Left ventricle myocardium inferior (tissue), 1 donor: ENCODE results near the gene NEURL1B. TPM values are rescaled to one million over a fixed set of nuclear protein-coding genes. Genes with fewer than 3 reads are reported as not detected.
A peak's percentile ranks its signal among the peaks of the same experiment; 100 is the strongest.

Experiments used
- DNase-seq: peaks from one replicate; pipeline ENCODE4 v3.0.0-alpha.2; 2020
- H3K27ac ChIP-seq: fragments of 200-600 bp; replicated peaks from 2 replicates; pipeline ENCODE4 v1.8.0; 2021
- H3K27me3 ChIP-seq: fragments of 200-600 bp; 2 replicates; pipeline ENCODE4 v1.8.0; 2021; ENCODE audit warnings: low read depth
- H3K36me3 ChIP-seq: fragments of 200-600 bp; 2 replicates; pipeline ENCODE4 v1.8.0; 2021
- H3K4me1 ChIP-seq: fragments of 200-600 bp; 2 replicates; pipeline ENCODE4 v1.8.0; 2021
- H3K4me3 ChIP-seq: fragments of 200-600 bp; 2 replicates; pipeline ENCODE4 v1.8.0; 2021; ENCODE audit warnings: mild to moderate bottlenecking, moderate library complexity
- H3K9me3 ChIP-seq: fragments of 200-600 bp; replicated peaks from 2 replicates; pipeline ENCODE4 v1.8.0; 2021
- CTCF ChIP-seq: fragments of 200-600 bp; IDR thresholded peaks from 2 replicates; pipeline ENCODE4 v1.8.0; 2021; ENCODE audit warnings: antibody characterized with exemption, mild to moderate bottlenecking, borderline replicate concordance
- intact Hi-C: fragments of 100-400 bp; cut with micrococcal nuclease; formaldehyde crosslinking; loops from one replicate; pipeline ENCODE4 v1.11.0; 2022
- total RNA-seq: library from RNA; stranded (reverse); fragmentation: NEBNext Ultra II Directional; extraction: Animal tissue kit (Norgen Biotek cat#: 25700); gene quantifications from one replicate; pipeline ENCODE4 v1.2.1, GENCODE V29; 2021
- donor health status: DM: no; HTN: yes; CAD: no; lungs with severe emphysema.

Gene NEURL1B
- total RNA-seq, 1 donor from 2014 or later, result 24.0 TPM

DNA sequence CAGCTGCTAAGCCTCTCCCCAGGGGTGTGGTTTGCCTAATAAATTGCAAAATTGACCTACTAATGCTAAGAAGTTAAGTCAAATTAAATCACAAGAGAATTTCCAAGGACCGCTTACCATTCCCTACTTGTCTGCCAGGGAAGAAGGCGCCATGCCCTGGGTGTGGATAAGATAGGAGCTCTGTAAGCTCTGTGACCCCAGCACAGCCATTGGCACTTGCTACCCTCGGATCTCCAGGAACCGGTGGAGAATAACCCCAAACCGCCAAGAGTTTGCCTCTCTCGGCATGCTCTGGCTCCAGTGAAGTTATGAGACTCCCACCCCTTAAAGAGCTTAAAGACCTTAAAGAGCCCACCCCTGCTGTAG lies 58.9 kb downstream of the NEURL1B start:
- intact Hi-C loops, result loop anchor here (5.0 to 10.0 kb wide), 2 partner anchors 55 to 223 kb away; partner anchors contain the start of gene NEURL1B
- no peak for TF ChIP-seq CTCF
- Histone ChIP-seq H3K36me3 (no peaks in the 10 kb centered on the region), H3K9me3 (no peaks in the 10 kb centered on the region), H3K27ac (peak overlapping the region; percentile 71), H3K4me1 (peaks cover 50% of the 10 kb centered on the region), H3K4me3 (peak overlapping the region; percentile 47), H3K27me3 (no peaks in the 10 kb centered on the region)
- DNase-seq, result no peak

GRCh38 chr5:172700365-172701290 lies 59.6 kb downstream of the NEURL1B start:
- Histone ChIP-seq H3K36me3 (no peaks in the 10 kb centered on the region), H3K4me1 (peaks cover 44% of the 10 kb centered on the region), H3K27ac (peak overlapping the region; percentile 71), H3K9me3 (no peaks in the 10 kb centered on the region), H3K27me3 (no peaks in the 10 kb centered on the region), H3K4me3 (peak overlapping the region; percentile 47)
- no peak for TF ChIP-seq CTCF
- DNase-seq, result no peak
- intact Hi-C loops, result no loop called here

GRCh38 chr5:172701291-172701656 lies 60.2 kb downstream of the NEURL1B start:
- no peaks in the 10 kb centered on the region for H3K27me3 ChIP-seq

DNA sequence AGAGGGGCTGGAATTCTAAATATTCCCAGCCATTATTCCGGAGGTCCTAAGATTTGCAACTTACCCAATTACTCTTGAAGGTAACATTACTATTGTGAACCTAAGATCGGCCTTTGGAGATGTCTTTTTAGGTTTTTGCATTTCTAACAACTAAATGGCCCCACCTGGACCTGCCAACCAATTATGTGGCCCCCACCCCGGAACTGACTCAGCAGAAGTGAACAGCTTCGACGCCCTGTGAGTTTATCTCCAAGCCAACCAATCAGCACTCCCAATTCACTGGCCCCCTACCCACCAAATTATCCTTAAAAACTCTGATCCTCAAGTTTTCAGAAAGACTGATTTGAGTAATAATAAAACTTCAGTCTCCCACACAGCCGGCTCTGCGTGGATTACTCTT lies 62.9 kb downstream of the NEURL1B start:
- Histone ChIP-seq H3K9me3 (no peaks in the 10 kb centered on the region), H3K4me1 (peaks cover 22% of the 10 kb centered on the region), H3K27ac (no peak overlapping the region), H3K36me3 (no peaks in the 10 kb centered on the region), H3K4me3 (no peak overlapping the region), H3K27me3 (no peaks in the 10 kb centered on the region)
- no peak for TF ChIP-seq CTCF
- no peak for DNase-seq
- intact Hi-C loops, result no loop called here

More at GRCh38 chr5:172701291-172701656, 60.2 kb downstream of the NEURL1B start:
- intact Hi-C loops, result no loop called here
- no peak overlapping the region for H3K27ac ChIP-seq
- H3K4me1 ChIP-seq, result peaks cover 37% of the 10 kb centered on the region
- TF ChIP-seq CTCF, result no peak
- no peak overlapping the region for H3K4me3 ChIP-seq
- no peak for DNase-seq
- no peaks in the 10 kb centered on the region for H3K36me3 ChIP-seq
- no peaks in the 10 kb centered on the region for H3K9me3 ChIP-seq

- peaks cover 7% of the 10 kb centered on the region for H3K4me1 ChIP-seq
- DNase-seq, result no peak
- no peaks in the 10 kb centered on the region for H3K36me3 ChIP-seq
- H3K27me3 ChIP-seq, result no peaks in the 10 kb centered on the region
- H3K27ac ChIP-seq, result no peak overlapping the region
- no peak overlapping the region for H3K4me3 ChIP-seq
- TF ChIP-seq CTCF, result no peak
- intact Hi-C loops, result no loop called here
- H3K9me3 ChIP-seq, result no peaks in the 10 kb centered on the region
Observed at GRCh38 chr5:172705576-172706084, 64.6 kb downstream of the NEURL1B start.
